ENCODE results near the gene TPRX1.
"Not testable (repeated sequence)": the region's sequence is repeated elsewhere in the genome, so short reads cannot be mapped to it uniquely, and the experiment has no call there.

TPRX1 gene

GRCh38 chr19:47802521-47803043 is 1.8 kb downstream of the TPRX1 start:
- in situ Hi-C loops (cut with HindIII; ENCODE audit: low sequenced_read_pairs) = no loop called here

GRCh38 chr19:47801270-47801669 is 3.1 kb downstream of the TPRX1 start:
- in situ Hi-C loops (cut with HindIII; ENCODE audit: low sequenced_read_pairs) = no loop called here

- in situ Hi-C loops (cut with HindIII; ENCODE audit: low sequenced_read_pairs) = no loop called here
Observed at GRCh38 chr19:47798904-47799266, 5.5 kb downstream of the TPRX1 start.

- in situ Hi-C loops (cut with HindIII; ENCODE audit: low sequenced_read_pairs) = no loop called here
Observed at GRCh38 chr19:47797996-47798903, 6.1 kb downstream of the TPRX1 start.

DNA sequence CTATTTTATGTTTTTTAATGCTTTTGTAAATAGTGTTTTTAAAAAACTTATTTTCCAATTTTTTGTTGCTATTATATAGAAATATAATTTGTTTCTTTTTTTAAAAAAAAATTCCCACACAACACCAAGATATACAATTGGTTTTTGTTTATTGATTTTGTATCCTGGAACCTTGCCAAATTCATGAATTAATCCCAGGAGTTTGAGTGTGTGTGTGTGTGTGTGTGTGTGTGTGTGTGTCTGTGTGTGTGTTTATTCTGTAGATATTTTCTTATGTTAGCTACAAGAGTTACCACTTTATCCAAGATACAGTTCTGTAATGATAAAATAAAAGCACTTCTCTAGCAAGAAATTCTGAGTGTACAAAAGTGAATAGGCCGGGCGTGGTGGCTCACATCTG is 7.6 kb downstream of the TPRX1 start:
- in situ Hi-C loops (cut with HindIII; ENCODE audit: low sequenced_read_pairs) = no loop called here

DNA sequence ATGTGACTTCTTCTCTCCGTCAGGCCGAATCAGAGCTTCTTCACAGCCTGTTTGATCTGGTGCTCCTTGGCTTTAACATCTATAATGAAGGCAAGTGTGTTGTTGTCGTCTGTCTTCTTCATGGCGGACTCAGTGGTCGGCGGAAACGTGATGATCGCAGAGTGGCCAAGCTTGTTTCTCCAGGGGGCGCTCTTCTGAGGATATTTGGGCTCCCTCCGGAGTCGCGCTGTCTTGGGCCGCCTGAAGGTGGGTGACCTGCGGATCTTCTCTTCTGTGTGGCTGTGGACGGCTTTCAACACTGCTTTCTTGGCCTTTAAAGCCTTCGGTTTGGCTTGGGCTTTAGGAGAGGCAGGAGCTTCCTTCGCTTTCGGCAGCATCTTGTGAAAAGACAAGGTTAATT is 9.8 kb downstream of the TPRX1 start:
- in situ Hi-C loops (cut with HindIII; ENCODE audit: low sequenced_read_pairs) = no loop called here

GRCh38 chr19:47792616-47793015 is 11.7 kb downstream of the TPRX1 start:
- in situ Hi-C loops (cut with HindIII; ENCODE audit: low sequenced_read_pairs) = no loop called here

- in situ Hi-C loops (cut with HindIII; ENCODE audit: low sequenced_read_pairs) = no loop called here
Observed at GRCh38 chr19:47790398-47790814, 13.9 kb downstream of the TPRX1 start.

DNA sequence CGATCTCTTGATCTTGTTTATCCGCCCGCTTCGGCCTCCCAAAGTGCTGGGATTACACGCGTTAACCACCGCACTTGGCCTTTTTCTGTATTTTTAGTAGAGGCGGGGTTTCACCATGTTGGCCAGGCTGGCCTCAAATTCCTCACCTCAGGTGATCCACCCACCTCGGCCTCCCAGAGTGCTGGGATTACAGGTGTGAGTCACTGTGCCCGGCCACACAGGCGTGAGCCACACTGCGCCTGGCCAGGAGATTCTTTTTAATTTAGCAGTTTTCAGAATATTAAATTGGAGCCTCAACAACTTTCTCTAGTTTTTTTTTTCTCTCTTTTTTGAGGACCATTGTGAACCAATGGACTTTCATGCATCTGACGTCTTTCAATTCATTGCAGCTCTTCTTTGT is 14.5 kb downstream of the TPRX1 start:
- in situ Hi-C loops (cut with HindIII; ENCODE audit: low sequenced_read_pairs) = not testable (repeated sequence)

DNA sequence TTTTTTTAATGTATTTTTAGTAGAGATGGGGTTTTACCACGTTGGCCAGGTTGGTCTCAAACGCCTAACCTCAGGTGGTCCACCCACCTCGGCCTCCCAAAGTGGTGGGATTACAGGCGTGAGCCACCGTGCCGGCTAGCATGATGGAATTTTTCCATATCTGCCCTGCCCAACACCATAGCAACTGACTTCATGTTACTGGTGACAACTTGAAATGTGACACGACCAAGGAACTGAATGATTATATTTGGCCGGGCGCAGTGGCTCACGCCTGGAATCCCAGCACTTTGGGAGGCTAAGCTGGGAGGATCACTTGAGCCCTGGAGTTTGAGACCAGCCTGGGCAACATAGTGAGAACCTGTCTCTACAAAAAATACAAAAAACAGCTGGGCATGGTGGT is 17.0 kb downstream of the TPRX1 start:
- in situ Hi-C loops (cut with HindIII; ENCODE audit: low sequenced_read_pairs) = not testable (repeated sequence)

DNA sequence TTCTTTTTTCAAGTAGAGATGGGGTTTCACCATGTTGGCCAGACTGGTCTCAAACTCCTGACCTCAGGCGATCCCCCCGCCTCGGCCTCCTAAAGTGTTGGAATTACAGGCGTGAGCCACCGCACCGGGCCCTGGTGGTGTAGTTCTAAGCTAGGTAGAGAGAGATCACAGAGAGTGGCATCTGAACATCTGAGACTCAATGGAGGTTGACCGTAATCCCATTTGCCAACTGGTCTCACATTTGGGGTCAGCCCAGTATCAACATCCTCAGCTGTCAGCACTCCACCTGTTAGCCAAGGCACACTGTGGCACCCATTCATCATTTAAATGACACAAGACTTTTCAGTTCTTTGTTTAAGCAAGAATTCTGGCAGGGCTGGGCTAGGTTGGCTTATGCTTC is 17.8 kb downstream of the TPRX1 start:
- in situ Hi-C loops (cut with HindIII; ENCODE audit: low sequenced_read_pairs) = no loop called here

- in situ Hi-C loops (cut with HindIII; ENCODE audit: low sequenced_read_pairs) = no loop called here
Observed at GRCh38 chr19:47781590-47782262, 22.6 kb downstream of the TPRX1 start.

- in situ Hi-C loops (cut with HindIII; ENCODE audit: low sequenced_read_pairs) = no loop called here
Observed at GRCh38 chr19:47780215-47780551, 24.2 kb downstream of the TPRX1 start.

DNA sequence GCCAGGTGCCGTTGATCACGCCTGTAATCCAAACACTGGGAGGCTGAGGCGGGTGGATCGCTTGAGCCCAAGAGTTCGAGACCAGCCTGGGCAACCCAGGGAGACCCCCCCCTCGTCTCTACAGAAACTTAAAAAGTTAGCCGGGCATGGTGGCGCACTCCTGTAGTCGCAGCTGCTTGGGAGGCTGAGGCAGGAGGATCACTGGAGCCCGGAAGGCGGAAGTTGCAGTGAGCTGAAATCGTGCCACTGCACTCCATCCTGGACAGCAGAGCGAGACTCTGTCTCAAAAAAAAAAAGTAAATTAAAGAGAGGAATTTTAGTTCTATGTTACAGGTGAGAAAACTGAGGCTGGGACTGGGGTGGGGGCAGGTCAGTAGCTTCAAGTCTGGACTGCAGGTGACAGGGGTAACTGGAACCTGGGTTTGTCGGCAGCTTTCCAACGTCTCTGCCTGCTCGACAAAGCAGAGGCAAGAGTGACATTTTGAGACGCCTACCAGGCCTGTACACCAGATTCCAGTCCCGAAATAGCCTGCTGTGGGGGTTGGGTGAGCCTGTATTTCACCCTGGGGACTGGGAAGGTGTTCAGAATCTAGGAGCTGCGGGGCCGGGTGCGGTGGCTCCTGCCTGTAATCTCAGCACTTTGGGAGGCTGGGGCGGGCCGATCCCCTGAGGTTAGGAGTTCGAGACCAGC is 24.7 kb downstream of the TPRX1 start:
- in situ Hi-C loops (cut with HindIII; ENCODE audit: low sequenced_read_pairs) = no loop called here

DNA sequence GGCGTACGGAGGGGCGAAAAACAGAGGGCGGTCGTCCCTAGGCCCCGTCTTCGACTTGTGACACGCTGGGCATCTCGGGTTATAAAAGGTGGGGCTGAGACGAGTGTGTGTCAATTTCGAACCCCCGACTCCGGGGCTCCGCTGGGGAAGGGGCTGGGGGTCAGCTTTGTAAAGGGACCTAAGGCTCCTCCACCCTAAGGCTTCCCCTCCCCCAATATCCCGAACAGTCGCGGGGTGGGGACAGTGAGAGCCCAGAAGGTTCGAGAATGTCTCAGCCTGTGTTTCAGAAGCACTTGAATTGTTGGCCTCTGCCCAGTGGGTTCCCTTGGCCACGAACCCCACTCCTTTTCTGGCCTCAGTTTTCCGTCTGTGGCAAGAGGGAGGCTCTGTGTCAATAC is 25.4 kb downstream of the TPRX1 start:
- in situ Hi-C loops (cut with HindIII; ENCODE audit: low sequenced_read_pairs) = no loop called here

DNA sequence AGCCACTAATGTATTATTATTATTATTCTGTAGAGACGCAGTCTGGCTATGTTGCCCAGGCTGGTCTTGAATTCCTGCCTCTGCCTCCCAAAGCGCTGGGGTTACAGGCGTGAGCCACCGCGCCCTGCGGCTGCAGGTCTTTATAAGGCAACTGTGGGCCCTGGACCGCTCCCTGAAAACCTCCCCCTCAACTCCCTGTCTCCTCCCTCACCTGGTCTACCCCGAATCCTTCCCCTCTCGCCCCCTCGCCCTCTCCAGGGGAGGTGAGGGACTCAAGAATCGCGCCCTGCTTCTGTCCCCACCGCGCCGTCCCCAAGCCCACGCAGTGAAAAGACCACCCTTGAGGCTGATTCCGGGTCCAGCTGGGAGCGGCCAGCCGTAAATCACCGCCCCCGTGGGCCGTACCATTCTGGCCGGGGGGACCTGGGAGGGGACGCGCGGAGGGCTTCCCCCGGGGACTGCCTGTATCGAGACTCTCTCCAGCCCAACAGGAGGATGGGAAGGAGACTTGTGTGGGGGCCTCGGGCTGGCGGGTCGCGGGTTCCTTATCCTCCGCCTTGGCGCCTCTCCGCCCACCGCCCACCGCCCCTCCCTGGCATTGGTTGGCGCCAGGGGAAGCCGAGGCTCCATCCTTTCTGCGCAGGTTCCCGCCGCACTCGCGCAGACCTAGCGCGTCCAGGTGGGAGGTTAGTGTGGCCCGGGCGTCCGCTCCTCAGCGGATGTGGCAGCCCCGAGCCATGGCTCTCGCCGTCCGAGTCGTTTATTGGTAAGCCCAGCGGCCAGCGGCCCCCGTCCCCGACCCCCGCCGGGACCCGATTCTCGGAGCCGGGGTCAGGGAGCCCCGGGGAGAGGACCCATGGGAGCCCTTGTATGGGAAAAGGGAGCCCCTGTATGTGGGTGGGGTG is 26.1 kb downstream of the TPRX1 start, which contains the start of gene SELENOW:
TSS of gene SELENOW (plus strand) at position 655 of the 905 bp plus-strand sequence. CDS start at position 738, 83 bp downstream.
- in situ Hi-C loops (cut with HindIII; ENCODE audit: low sequenced_read_pairs) = no loop called here

GRCh38 chr19:47777245-47778048 is 26.9 kb downstream of the TPRX1 start:
- in situ Hi-C loops (cut with HindIII; ENCODE audit: low sequenced_read_pairs) = not testable (repeated sequence)

DNA sequence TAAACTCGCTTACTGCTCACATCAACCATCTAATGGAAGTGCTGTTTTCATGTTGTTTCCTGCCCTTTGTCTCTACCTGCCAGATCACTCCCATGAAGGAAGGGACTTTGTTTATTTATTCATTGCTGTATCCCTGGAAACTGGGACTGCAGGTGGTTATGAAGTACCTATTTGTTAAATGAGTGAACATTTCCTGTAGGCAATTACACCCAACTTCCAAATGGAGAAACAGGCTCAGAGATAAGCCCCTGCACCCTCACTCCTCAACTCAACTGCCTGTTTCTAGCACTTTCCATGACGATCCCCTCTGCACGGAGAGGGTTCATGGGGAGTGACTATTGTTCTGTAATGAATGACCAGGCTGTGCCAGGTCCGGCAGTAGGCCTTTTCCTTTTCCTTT is 27.8 kb downstream of the TPRX1 start:
- in situ Hi-C loops (cut with HindIII; ENCODE audit: low sequenced_read_pairs) = no loop called here

DNA sequence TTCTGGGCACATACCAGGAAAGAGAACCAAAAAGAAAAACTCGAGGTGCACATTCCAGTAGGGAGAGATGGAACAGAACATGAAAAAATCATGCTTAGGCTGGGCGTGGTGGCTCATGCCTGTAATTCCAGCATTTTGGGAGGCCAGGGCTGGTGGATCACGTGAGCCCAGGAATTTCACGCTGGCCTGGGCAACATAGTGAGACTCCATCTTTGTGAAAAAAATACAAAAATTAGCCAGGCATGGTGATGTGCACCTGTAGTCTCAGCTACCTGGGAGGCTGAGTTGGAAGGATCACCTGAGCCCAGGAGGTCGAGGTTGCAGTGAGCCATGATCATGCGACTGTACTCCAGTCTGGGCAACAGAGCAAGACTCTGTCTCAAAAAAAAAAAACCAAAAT is 33.1 kb downstream of the TPRX1 start:
- in situ Hi-C loops (cut with HindIII; ENCODE audit: low sequenced_read_pairs) = not testable (repeated sequence)

DNA sequence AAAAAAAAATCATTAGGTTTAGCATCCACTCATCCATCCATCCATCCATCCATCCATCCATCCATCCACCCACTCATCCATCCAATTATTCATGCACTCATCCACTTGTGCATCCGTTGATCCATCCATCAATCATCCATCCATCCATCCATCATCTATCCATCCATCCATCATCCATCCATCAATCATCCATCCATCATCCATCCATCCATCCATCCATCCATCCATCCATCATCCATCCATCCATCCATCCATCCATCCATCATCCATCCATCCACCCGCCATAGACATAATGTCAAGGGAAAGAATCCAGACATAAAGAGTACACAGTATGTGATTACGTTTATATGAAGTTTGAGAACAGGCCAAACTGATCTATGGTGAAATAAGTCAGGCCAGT is 34.8 kb downstream of the TPRX1 start:
- in situ Hi-C loops (cut with HindIII; ENCODE audit: low sequenced_read_pairs) = no loop called here
